ENCODE data around the gene TMEM30A.
A peak's percentile ranks its signal among the peaks of the same experiment; 100 is the strongest.

The TMEM30A gene

GRCh38 chr6:75284632-75285282, at the start of gene TMEM30A:
TMEM30A (minus strand) TSS chr6:75284792; CDS start chr6:75284638, 154 bp downstream.
- DNase-seq = peak; percentile 95

GRCh38 chr6:75333676-75334200, 49.1 kb upstream of the TMEM30A start:
- no peak for DNase-seq

- no peak for DNase-seq
Observed at GRCh38 chr6:75331151-75331550, 46.6 kb upstream of the TMEM30A start.

- no peak for DNase-seq
Observed at GRCh38 chr6:75329703-75330102, 45.1 kb upstream of the TMEM30A start.

- DNase-seq = no peak
Observed at GRCh38 chr6:75327807-75328206, 43.2 kb upstream of the TMEM30A start.

- DNase-seq = no peak
Observed at GRCh38 chr6:75326557-75327258, 42.1 kb upstream of the TMEM30A start.

GRCh38 chr6:75318900-75319299, 34.3 kb upstream of the TMEM30A start:
- DNase-seq = no peak

- DNase-seq = no peak
Observed at GRCh38 chr6:75317503-75318206, 33.1 kb upstream of the TMEM30A start.

- no peak for DNase-seq
Observed at GRCh38 chr6:75315978-75316377, 31.4 kb upstream of the TMEM30A start.

GRCh38 chr6:75308250-75308988, 23.8 kb upstream of the TMEM30A start:
- DNase-seq = no peak

GRCh38 chr6:75307364-75308004, 22.9 kb upstream of the TMEM30A start:
- no peak for DNase-seq

- DNase-seq = no peak
Observed at GRCh38 chr6:75306064-75306463, 21.5 kb upstream of the TMEM30A start.

- no peak for DNase-seq
Observed at GRCh38 chr6:75305573-75305972, 21.0 kb upstream of the TMEM30A start.

GRCh38 chr6:75302280-75302679, 17.7 kb upstream of the TMEM30A start:
- no peak for DNase-seq

GRCh38 chr6:75301537-75301936, 16.9 kb upstream of the TMEM30A start:
- no peak for DNase-seq

GRCh38 chr6:75301088-75301487, 16.5 kb upstream of the TMEM30A start:
- DNase-seq = no peak

- no peak for DNase-seq
Observed at GRCh38 chr6:75300531-75300855, 15.9 kb upstream of the TMEM30A start.

GRCh38 chr6:75299801-75300530, 15.4 kb upstream of the TMEM30A start:
- DNase-seq = no peak

GRCh38 chr6:75296811-75297779, 12.5 kb upstream of the TMEM30A start:
- no peak for DNase-seq

- DNase-seq = no peak
Observed at GRCh38 chr6:75292555-75292954, 8.0 kb upstream of the TMEM30A start.

GRCh38 chr6:75291744-75292143, 7.2 kb upstream of the TMEM30A start:
- DNase-seq = no peak
